Endodermal cell (in vitro differentiated cells): ENCODE data around the gene TFAM. TPM values are rescaled to one million over a fixed set of nuclear protein-coding genes. Genes with fewer than 3 reads are reported as not detected.

Experiments used
- DNase-seq: peaks from one replicate; pipeline ENCODE4 v3.0.0-alpha.2; 2017
- H3K27ac ChIP-seq: 2 replicates; pipeline ENCODE4 v1.5.1; 2013; ENCODE audit warnings: mild to moderate bottlenecking, low read depth, low read length, moderate library complexity
- H3K27me3 ChIP-seq: 2 replicates; pipeline ENCODE4 v1.6.1; 2013; ENCODE audit warnings: mild to moderate bottlenecking, low read length, moderate library complexity; ENCODE audit not compliant: insufficient read depth, control insufficient read depth, poor library complexity, severe bottlenecking
- H3K36me3 ChIP-seq: 2 replicates; pipeline ENCODE4 v1.7.0; 2013; ENCODE audit warnings: mild to moderate bottlenecking, low read length, moderate library complexity; ENCODE audit not compliant: control insufficient read depth, insufficient read depth
- H3K4me1 ChIP-seq: one replicate; pipeline ENCODE4 v1.7.0; 2013; ENCODE audit warnings: low read length; ENCODE audit not compliant: control insufficient read depth, insufficient read depth
- H3K4me3 ChIP-seq: 2 replicates; pipeline ENCODE4 v1.5.1; 2013; ENCODE audit warnings: mild to moderate bottlenecking, low read length, moderate library complexity
- H3K9ac ChIP-seq: 2 replicates; pipeline ENCODE4 v1.6.1; 2013; ENCODE audit warnings: mild to moderate bottlenecking, low read length, moderate library complexity; ENCODE audit not compliant: poor library complexity, severe bottlenecking; ENCODE audit errors: extremely low read depth
- H3K9me3 ChIP-seq: 2 replicates; pipeline ENCODE4 v1.6.1; 2013; ENCODE audit warnings: mild to moderate bottlenecking, low read length, moderate library complexity; ENCODE audit not compliant: control insufficient read depth
- H3K27ac Mint-ChIP-seq: 2 replicates; pipeline ENCODE4 v1.8.0; 2020; ENCODE audit warnings: mixed read lengths
- H3K27me3 Mint-ChIP-seq: 2 replicates; pipeline ENCODE4 v1.8.0; 2021; ENCODE audit warnings: mild to moderate bottlenecking, mixed read lengths; ENCODE audit not compliant: insufficient read depth
- H3K36me3 Mint-ChIP-seq: 2 replicates; pipeline ENCODE4 v1.8.0; 2020; ENCODE audit warnings: low read depth, mixed read lengths
- H3K4me1 Mint-ChIP-seq: 2 replicates; pipeline ENCODE4 v1.8.0; 2020; ENCODE audit warnings: mixed read lengths
- H3K4me3 Mint-ChIP-seq: 2 replicates; pipeline ENCODE4 v1.8.0; 2020; ENCODE audit warnings: mild to moderate bottlenecking, moderate library complexity, mixed read lengths
- H3K9me3 Mint-ChIP-seq: 2 replicates; pipeline ENCODE4 v1.8.0; 2020; ENCODE audit warnings: mild to moderate bottlenecking, mixed read lengths
- CTCF ChIP-seq: fragments of 200-600 bp; sonication (generic); conservative IDR thresholded peaks from 2 replicates; pipeline ENCODE4 v1.5.0; 2021; ENCODE audit warnings: antibody characterized with exemption, mild to moderate bottlenecking
- WGBS, 2 experiments: methylation state at CpG; one replicate each; pipeline versions ENCODE4 v1.1.5 to v1.1.7; 2013; ENCODE audit warnings: missing lambda C conversion rate in 2 of 2, mixed read lengths in 1 of 2; ENCODE audit not compliant: insufficient coverage in 1 of 2, insufficient read length in 1 of 2; 5-methylcytosine and 5-hydroxymethylcytosine counted together
- total RNA-seq, 2 donors: library from RNA; stranded (reverse); fragmentation: NEBNext Ultra II Directional in 1 of 2; extraction: Animal tissue kit (Norgen Biotek cat#: 25700) in 1 of 2; gene quantifications; 2 replicates in 1 of 2; 3 replicates in 1 of 2; pipeline ENCODE4 v1.2.1, GENCODE V29; 2021

Gene TFAM
- total RNA-seq, 2 donors from 2014 or later: 68.6 to 72.9 TPM

DNA sequence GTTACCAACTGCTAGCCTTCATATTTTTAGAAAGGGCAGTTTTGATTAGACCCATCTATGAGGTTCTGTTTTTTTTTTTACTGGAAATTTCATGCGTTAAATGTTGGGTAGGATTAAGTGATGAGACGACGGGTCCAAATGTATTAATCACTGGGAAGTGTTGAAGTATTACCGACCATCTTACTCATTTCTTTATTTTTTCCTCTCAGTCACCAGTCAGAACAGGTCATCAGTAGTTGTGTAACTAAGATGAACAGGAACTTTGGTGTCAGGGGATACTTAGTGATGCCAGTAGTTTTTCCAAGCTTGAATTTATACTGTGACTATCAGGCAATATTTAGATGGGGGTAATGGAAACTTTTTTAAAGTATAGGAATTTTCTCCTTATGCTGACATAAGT lies 14.2 kb downstream of the TFAM start:
- 90% methylated on average over 3 of the region's 4 CpGs; no CpG with 5 or more reads in 1 of the 2 experiments for WGBS, 2 experiments
- no peaks in the 10 kb centered on the region for H3K27me3 Mint-ChIP-seq
- Histone ChIP-seq H3K4me1 (no peaks in the 10 kb centered on the region), H3K27ac (no peak overlapping the region), H3K27me3 (no peaks in the 10 kb centered on the region), H3K9ac (no peak overlapping the region), H3K9me3 (no peaks in the 10 kb centered on the region), H3K36me3 (peaks cover 43% of the 10 kb centered on the region), H3K4me3 (no peak overlapping the region)
- no peaks in the 10 kb centered on the region for H3K9me3 Mint-ChIP-seq
- DNase-seq: no peak
- peaks cover 30% of the 10 kb centered on the region for H3K36me3 Mint-ChIP-seq
- H3K4me1 Mint-ChIP-seq: no peaks in the 10 kb centered on the region
- no peak for TF ChIP-seq CTCF
- H3K4me3 Mint-ChIP-seq: no peak overlapping the region
- no peak overlapping the region for H3K27ac Mint-ChIP-seq

GRCh38 chr10:58400609-58401008 lies 15.4 kb downstream of the TFAM start:
- Histone ChIP-seq H3K9me3 (no peaks in the 10 kb centered on the region), H3K27ac (no peak overlapping the region), H3K4me1 (no peaks in the 10 kb centered on the region), H3K4me3 (no peak overlapping the region), H3K27me3 (no peaks in the 10 kb centered on the region), H3K36me3 (peaks cover 33% of the 10 kb centered on the region), H3K9ac (no peak overlapping the region)
- peaks cover 2% of the 10 kb centered on the region for H3K27me3 Mint-ChIP-seq
- no peak overlapping the region for H3K4me3 Mint-ChIP-seq
- no peak overlapping the region for H3K27ac Mint-ChIP-seq
- TF ChIP-seq CTCF: no peak
- WGBS, 2 experiments: 100% methylated on average over 1 of the region's 1 CpG; no CpG with 5 or more reads in 1 of the 2 experiments
- no peak for DNase-seq
- H3K9me3 Mint-ChIP-seq: no peaks in the 10 kb centered on the region
- H3K4me1 Mint-ChIP-seq: no peaks in the 10 kb centered on the region
- peaks cover 21% of the 10 kb centered on the region for H3K36me3 Mint-ChIP-seq

GRCh38 chr10:58404001-58404400 lies 18.8 kb downstream of the TFAM start:
- Histone ChIP-seq H3K9me3 (no peaks in the 10 kb centered on the region), H3K4me3 (no peak overlapping the region), H3K27me3 (peaks cover 19% of the 10 kb centered on the region), H3K27ac (no peak overlapping the region), H3K4me1 (no peaks in the 10 kb centered on the region), H3K36me3 (peaks cover under 1% of the 10 kb centered on the region), H3K9ac (no peak overlapping the region)
- H3K4me1 Mint-ChIP-seq: no peaks in the 10 kb centered on the region
- no peaks in the 10 kb centered on the region for H3K9me3 Mint-ChIP-seq
- DNase-seq: no peak
- H3K36me3 Mint-ChIP-seq: no peaks in the 10 kb centered on the region
- 89 to 96% methylated on average over 1 to 2 of the region's 2 CpGs for WGBS, 2 experiments
- TF ChIP-seq CTCF: no peak
- no peak overlapping the region for H3K27ac Mint-ChIP-seq
- peaks cover 17% of the 10 kb centered on the region for H3K27me3 Mint-ChIP-seq
- H3K4me3 Mint-ChIP-seq: no peak overlapping the region
